Activated T-helper 1 cell treated with anti-CD3 and anti-CD28 coated beads, Interleukin-12 subunit alpha, Interleukin-12 subunit beta, Interleukin-2, Interleukin-4 antibody, amounts not matched to agents 30 ng/mL and 10 ng/mL and 1 ng/mL, durations not matched to agents 14 hours and 24 hours and 36 hours (primary cell): ENCODE results near the gene SHROOM2. TPM values are rescaled to one million over a fixed set of nuclear protein-coding genes. Genes with fewer than 3 reads are reported as not detected.
"Not testable (repeated sequence)": the region's sequence is repeated elsewhere in the genome, so short reads cannot be mapped to it uniquely, and the experiment has no call there.

Source experiments
- DNase-seq: peaks from one replicate; pipeline ENCODE4 v3.0.0; 2021; ENCODE audit warnings: low spot score
- H3K27ac Mint-ChIP-seq: one replicate; pipeline ENCODE4 v1.8.0; 2021; ENCODE audit warnings: mild to moderate bottlenecking, mixed read lengths
- H3K27me3 Mint-ChIP-seq: one replicate; pipeline ENCODE4 v1.8.0; 2022; ENCODE audit warnings: mild to moderate bottlenecking, moderate library complexity, mixed read lengths; ENCODE audit not compliant: insufficient read depth
- H3K36me3 Mint-ChIP-seq: one replicate; pipeline ENCODE4 v1.8.0; 2021; ENCODE audit warnings: low read depth, mixed read lengths
- H3K4me1 Mint-ChIP-seq: one replicate; pipeline ENCODE4 v1.8.0; 2021; ENCODE audit warnings: low read depth, mixed read lengths
- H3K4me3 Mint-ChIP-seq: one replicate; pipeline ENCODE4 v1.8.0; 2021; ENCODE audit warnings: mild to moderate bottlenecking, moderate library complexity, mixed read lengths
- H3K9me3 Mint-ChIP-seq: one replicate; pipeline ENCODE4 v1.8.0; 2021; ENCODE audit warnings: mixed read lengths
- intact Hi-C: fragments of 100-400 bp; cut with micrococcal nuclease; formaldehyde crosslinking; loops from one replicate; pipeline ENCODE4 v1.15.1; 2024
- total RNA-seq: library from RNA; stranded (reverse); gene quantifications from 2 replicates; pipeline ENCODE4 v1.2.3, GENCODE V29; 2022

Gene SHROOM2
- total RNA-seq, 1 donor from 2014 or later, result not detected

GRCh38 chrX:9765072-9765736 is 21.0 kb upstream of the SHROOM2 start:
- no peaks in the 10 kb centered on the region for H3K4me1 Mint-ChIP-seq
- H3K36me3 Mint-ChIP-seq, result no peaks in the 10 kb centered on the region
- intact Hi-C loops, result no loop called here
- no peak overlapping the region for H3K27ac Mint-ChIP-seq
- H3K4me3 Mint-ChIP-seq, result no peak overlapping the region
- DNase-seq, result no peak
- H3K27me3 Mint-ChIP-seq, result peaks cover 21% of the 10 kb centered on the region
- H3K9me3 Mint-ChIP-seq, result no peaks in the 10 kb centered on the region

- intact Hi-C loops, result no loop called here
- Mint-ChIP-seq H3K9me3 (no peaks in the 10 kb centered on the region), H3K27ac (no peak within 1 kb of the TSS), H3K36me3 (no peaks in the 10 kb centered on the region), H3K27me3 (peaks cover 18% of the 10 kb centered on the region), H3K4me1 (no peaks in the 10 kb centered on the region), H3K4me3 (no peak within 1 kb of the TSS)
- DNase-seq, result no peak
These were observed 20.5 kb upstream of the SHROOM2 start, which contains the start of gene GPR143 for GRCh38 chrX:9765737-9766097. Gene GPR143, minus strand, starts transcription at chrX:9765847. Its CDS starts 30 bp downstream, at chrX:9765817.

GRCh38 chrX:9767375-9767774 is 18.9 kb upstream of the SHROOM2 start:
- H3K27me3 Mint-ChIP-seq, result peaks cover 22% of the 10 kb centered on the region
- intact Hi-C loops, result no loop called here
- H3K36me3 Mint-ChIP-seq, result no peaks in the 10 kb centered on the region
- no peaks in the 10 kb centered on the region for H3K9me3 Mint-ChIP-seq
- DNase-seq, result no peak
- H3K4me3 Mint-ChIP-seq, result no peak overlapping the region
- no peak overlapping the region for H3K27ac Mint-ChIP-seq
- no peaks in the 10 kb centered on the region for H3K4me1 Mint-ChIP-seq

- peaks cover 22% of the 10 kb centered on the region for H3K27me3 Mint-ChIP-seq
- H3K4me1 Mint-ChIP-seq, H3K27ac Mint-ChIP-seq, H3K4me3 Mint-ChIP-seq, intact Hi-C loops, DNase-seq, H3K9me3 Mint-ChIP-seq, H3K36me3 Mint-ChIP-seq: not testable (repeated sequence)
These were observed 17.8 kb upstream of the SHROOM2 start for GRCh38 chrX:9768321-9768839.

- intact Hi-C loops, result no loop called here
- Mint-ChIP-seq H3K4me1 (no peaks in the 10 kb centered on the region), H3K27me3 (peaks cover 22% of the 10 kb centered on the region), H3K27ac (no peak overlapping the region), H3K4me3 (no peak overlapping the region), H3K9me3 (no peaks in the 10 kb centered on the region), H3K36me3 (no peaks in the 10 kb centered on the region)
- DNase-seq, result no peak
These were observed 15.9 kb upstream of the SHROOM2 start for GRCh38 chrX:9770319-9770718.

- H3K4me3 Mint-ChIP-seq, result no peak overlapping the region
- intact Hi-C loops, result no loop called here
- no peaks in the 10 kb centered on the region for H3K4me1 Mint-ChIP-seq
- H3K36me3 Mint-ChIP-seq, result no peaks in the 10 kb centered on the region
- H3K9me3 Mint-ChIP-seq, result no peaks in the 10 kb centered on the region
- H3K27ac Mint-ChIP-seq, result no peak overlapping the region
- H3K27me3 Mint-ChIP-seq, result peaks cover 19% of the 10 kb centered on the region
- DNase-seq, result no peak
These were observed 13.3 kb upstream of the SHROOM2 start for GRCh38 chrX:9772943-9773342.

GRCh38 chrX:9775930-9776329 is 10.3 kb upstream of the SHROOM2 start:
- DNase-seq, result no peak
- Mint-ChIP-seq H3K36me3 (no peaks in the 10 kb centered on the region), H3K4me3 (no peak overlapping the region), H3K9me3 (no peaks in the 10 kb centered on the region), H3K27ac (no peak overlapping the region), H3K27me3 (peaks cover 15% of the 10 kb centered on the region), H3K4me1 (no peaks in the 10 kb centered on the region)
- intact Hi-C loops, result no loop called here

GRCh38 chrX:9781941-9782340 is 4.3 kb upstream of the SHROOM2 start:
- H3K27ac Mint-ChIP-seq, result no peak overlapping the region
- H3K9me3 Mint-ChIP-seq, result no peaks in the 10 kb centered on the region
- H3K27me3 Mint-ChIP-seq, result peaks cover 6% of the 10 kb centered on the region
- H3K36me3 Mint-ChIP-seq, result no peaks in the 10 kb centered on the region
- H3K4me3 Mint-ChIP-seq, result no peak overlapping the region
- intact Hi-C loops, result no loop called here
- no peaks in the 10 kb centered on the region for H3K4me1 Mint-ChIP-seq
- no peak for DNase-seq

- Mint-ChIP-seq H3K27ac (no peak overlapping the region), H3K36me3 (no peaks in the 10 kb centered on the region), H3K27me3 (peaks cover 23% of the 10 kb centered on the region), H3K4me1 (no peaks in the 10 kb centered on the region), H3K4me3 (no peak overlapping the region), H3K9me3 (no peaks in the 10 kb centered on the region)
- DNase-seq, result no peak
- intact Hi-C loops, result no loop called here
These were observed 1.9 kb upstream of the SHROOM2 start for GRCh38 chrX:9784332-9784731.

- Mint-ChIP-seq H3K9me3 (no peaks in the 10 kb centered on the region), H3K4me3 (peak overlapping the region; percentile 11)
These were observed 830 bp upstream of the SHROOM2 start for GRCh38 chrX:9785254-9785943.

GRCh38 chrX:9786798-9787635 is 788 bp downstream of the SHROOM2 start:
- intact Hi-C loops, result no loop called here
- Mint-ChIP-seq H3K27ac (no peak overlapping the region), H3K9me3 (no peaks in the 10 kb centered on the region), H3K4me3 (no peak overlapping the region), H3K27me3 (peaks cover 23% of the 10 kb centered on the region), H3K36me3 (no peaks in the 10 kb centered on the region), H3K4me1 (no peaks in the 10 kb centered on the region)
- DNase-seq, result no peak

More at GRCh38 chrX:9785254-9785943, 830 bp upstream of the SHROOM2 start:
- H3K4me1 Mint-ChIP-seq, result no peaks in the 10 kb centered on the region
- no peak for DNase-seq
- intact Hi-C loops, result no loop called here
- no peaks in the 10 kb centered on the region for H3K36me3 Mint-ChIP-seq
- H3K27ac Mint-ChIP-seq, result no peak overlapping the region
- H3K27me3 Mint-ChIP-seq, result peaks cover 23% of the 10 kb centered on the region

- intact Hi-C loops, result no loop called here
- no peaks in the 10 kb centered on the region for H3K9me3 Mint-ChIP-seq
- H3K36me3 Mint-ChIP-seq, result no peaks in the 10 kb centered on the region
- H3K4me3 Mint-ChIP-seq, result no peak overlapping the region
- H3K27ac Mint-ChIP-seq, result no peak overlapping the region
- peaks cover 23% of the 10 kb centered on the region for H3K27me3 Mint-ChIP-seq
- DNase-seq, result no peak
- no peaks in the 10 kb centered on the region for H3K4me1 Mint-ChIP-seq
These were observed 2.7 kb downstream of the SHROOM2 start for GRCh38 chrX:9788911-9789310.

- Mint-ChIP-seq H3K36me3 (no peaks in the 10 kb centered on the region), H3K9me3 (no peaks in the 10 kb centered on the region), H3K4me1 (no peaks in the 10 kb centered on the region), H3K4me3 (no peak overlapping the region), H3K27me3 (peaks cover 26% of the 10 kb centered on the region), H3K27ac (no peak overlapping the region)
- intact Hi-C loops, result no loop called here
- no peak for DNase-seq
These were observed 3.3 kb downstream of the SHROOM2 start for GRCh38 chrX:9789555-9789954.
